ENCODE data around the gene ZNF777. TPM values are rescaled to one million over a fixed set of nuclear protein-coding genes. Genes with fewer than 3 reads are reported as not detected.

ZNF777 gene
- total RNA-seq, 1 donor from 2014 or later = 20.0 TPM

- H3K4me1 Mint-ChIP-seq = no peaks in the 10 kb centered on the region
- peaks cover 12% of the 10 kb centered on the region for H3K36me3 Mint-ChIP-seq
- TF ChIP-seq, protein P1, sequence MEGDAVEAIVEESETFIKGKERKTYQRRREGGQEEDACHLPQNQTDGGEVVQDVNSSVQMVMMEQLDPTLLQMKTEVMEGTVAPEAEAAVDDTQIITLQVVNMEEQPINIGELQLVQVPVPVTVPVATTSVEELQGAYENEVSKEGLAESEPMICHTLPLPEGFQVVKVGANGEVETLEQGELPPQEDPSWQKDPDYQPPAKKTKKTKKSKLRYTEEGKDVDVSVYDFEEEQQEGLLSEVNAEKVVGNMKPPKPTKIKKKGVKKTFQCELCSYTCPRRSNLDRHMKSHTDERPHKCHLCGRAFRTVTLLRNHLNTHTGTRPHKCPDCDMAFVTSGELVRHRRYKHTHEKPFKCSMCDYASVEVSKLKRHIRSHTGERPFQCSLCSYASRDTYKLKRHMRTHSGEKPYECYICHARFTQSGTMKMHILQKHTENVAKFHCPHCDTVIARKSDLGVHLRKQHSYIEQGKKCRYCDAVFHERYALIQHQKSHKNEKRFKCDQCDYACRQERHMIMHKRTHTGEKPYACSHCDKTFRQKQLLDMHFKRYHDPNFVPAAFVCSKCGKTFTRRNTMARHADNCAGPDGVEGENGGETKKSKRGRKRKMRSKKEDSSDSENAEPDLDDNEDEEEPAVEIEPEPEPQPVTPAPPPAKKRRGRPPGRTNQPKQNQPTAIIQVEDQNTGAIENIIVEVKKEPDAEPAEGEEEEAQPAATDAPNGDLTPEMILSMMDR (IDR thresholded peaks at IDR 0.05; ENCODE audit: unreplicated experiment) = no peak
- no peaks in the 10 kb centered on the region for H3K9me3 Mint-ChIP-seq
- H3K4me3 Mint-ChIP-seq = no peak overlapping the region
- H3K27ac Mint-ChIP-seq = no peak overlapping the region
- no peak for DNase-seq (ENCODE audit: low spot score in 2 of 2, unreplicated experiment in 2 of 2)
- no peaks in the 10 kb centered on the region for H3K27me3 Mint-ChIP-seq (ENCODE audit: low read depth)
These were observed 20.6 kb downstream of the ZNF777 start for GRCh38 chr7:149440222-149440621.

GRCh38 chr7:149436358-149436757 lies 24.5 kb downstream of the ZNF777 start:
- H3K4me3 Mint-ChIP-seq = no peak overlapping the region
- no peaks in the 10 kb centered on the region for H3K27me3 Mint-ChIP-seq (ENCODE audit: low read depth)
- peaks cover 36% of the 10 kb centered on the region for H3K36me3 Mint-ChIP-seq
- H3K9me3 Mint-ChIP-seq = no peaks in the 10 kb centered on the region
- H3K4me1 Mint-ChIP-seq = no peaks in the 10 kb centered on the region
- TF ChIP-seq, protein P1 (IDR thresholded peaks at IDR 0.05; ENCODE audit: unreplicated experiment) = no peak
- H3K27ac Mint-ChIP-seq = no peak overlapping the region
- no peak for DNase-seq (ENCODE audit: low spot score in 2 of 2, unreplicated experiment in 2 of 2)

DNA sequence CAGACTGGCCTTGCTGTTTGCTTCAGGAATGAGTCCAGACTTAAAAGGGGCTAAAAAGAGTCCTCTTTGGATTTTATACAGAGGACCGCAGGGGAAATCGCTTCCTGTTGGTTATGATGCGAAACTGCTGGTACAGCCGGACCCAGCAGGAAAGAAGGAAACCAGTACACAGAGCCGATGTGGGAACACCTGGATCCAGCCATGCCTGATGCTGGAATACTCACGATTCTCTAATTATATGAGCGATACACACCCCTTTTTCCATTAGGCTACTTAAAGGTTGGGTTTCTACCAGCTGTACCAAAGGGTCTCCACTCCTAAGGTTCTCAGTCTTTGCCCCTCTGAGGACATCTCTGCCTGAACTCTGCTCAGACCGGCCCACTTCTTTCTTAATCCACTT lies 27.7 kb downstream of the ZNF777 start:
- Mint-ChIP-seq H3K9me3 (no peaks in the 10 kb centered on the region), H3K27me3 (ENCODE audit: low read depth) (no peaks in the 10 kb centered on the region), H3K4me3 (no peak overlapping the region), H3K4me1 (no peaks in the 10 kb centered on the region), H3K36me3 (peaks cover 42% of the 10 kb centered on the region), H3K27ac (no peak overlapping the region)
- TF ChIP-seq, protein P1 (IDR thresholded peaks at IDR 0.05; ENCODE audit: unreplicated experiment) = no peak
- no peak for DNase-seq (ENCODE audit: low spot score in 2 of 2, unreplicated experiment in 2 of 2)

DNA sequence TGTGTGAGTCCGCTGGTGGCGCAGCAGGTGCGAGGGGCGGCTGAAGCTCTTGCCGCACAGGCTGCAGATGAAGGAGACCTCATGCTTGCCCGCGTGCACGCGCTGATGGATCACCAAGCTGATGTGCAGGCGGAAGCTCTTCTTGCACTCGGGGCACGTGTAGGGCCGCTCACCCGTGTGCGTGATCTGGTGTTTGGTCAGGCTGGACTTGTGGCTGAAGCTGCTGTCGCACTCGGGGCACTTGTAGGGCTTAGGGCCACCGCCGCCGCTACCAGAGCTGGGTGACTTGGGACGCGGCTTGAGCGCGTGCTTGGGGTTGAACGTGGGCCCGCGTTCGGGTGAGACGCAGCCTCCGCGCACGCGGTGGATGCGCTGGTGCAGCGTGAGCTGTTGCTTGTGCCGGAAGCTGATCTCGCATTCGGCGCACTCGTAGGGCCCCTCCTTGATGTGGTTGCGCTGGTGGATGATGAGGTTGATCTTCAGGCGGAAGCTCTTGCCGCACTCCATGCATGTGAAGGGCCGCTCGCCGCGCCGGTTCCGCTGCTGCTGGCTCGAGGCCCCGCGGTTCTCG lies 28.7 kb downstream of the ZNF777 start:
- no peaks in the 10 kb centered on the region for H3K4me1 Mint-ChIP-seq
- H3K27ac Mint-ChIP-seq = no peak overlapping the region
- TF ChIP-seq, protein P1 (IDR thresholded peaks at IDR 0.05; ENCODE audit: unreplicated experiment) = no peak
- no peaks in the 10 kb centered on the region for H3K27me3 Mint-ChIP-seq (ENCODE audit: low read depth)
- H3K36me3 Mint-ChIP-seq = peaks cover 42% of the 10 kb centered on the region
- no peaks in the 10 kb centered on the region for H3K9me3 Mint-ChIP-seq
- no peak for DNase-seq (ENCODE audit: low spot score in 2 of 2, unreplicated experiment in 2 of 2)
- H3K4me3 Mint-ChIP-seq = no peak overlapping the region

GRCh38 chr7:149431486-149432120 lies 29.3 kb downstream of the ZNF777 start:
- Mint-ChIP-seq H3K27ac (no peak overlapping the region), H3K4me3 (no peak overlapping the region), H3K36me3 (peaks cover 40% of the 10 kb centered on the region), H3K27me3 (ENCODE audit: low read depth) (no peaks in the 10 kb centered on the region), H3K9me3 (no peaks in the 10 kb centered on the region), H3K4me1 (no peaks in the 10 kb centered on the region)
- no peak for DNase-seq (ENCODE audit: low spot score in 2 of 2, unreplicated experiment in 2 of 2)
- TF ChIP-seq, protein P1 (IDR thresholded peaks at IDR 0.05; ENCODE audit: unreplicated experiment) = no peak
